HUES64 (cell line): ENCODE data around the gene RNF103.

ENCODE experiments used
- H3K27ac ChIP-seq: 2 replicates; pipeline ENCODE4 v1.7.0; 2013; ENCODE audit warnings: low read depth, low read length, inconsistent platforms
- H3K27me3 ChIP-seq: 2 replicates; pipeline ENCODE4 v1.6.1; 2013; ENCODE audit warnings: mild to moderate bottlenecking, low read length; ENCODE audit not compliant: insufficient read depth
- H3K36me3 ChIP-seq: 2 replicates; pipeline ENCODE4 v1.6.1; 2013; ENCODE audit warnings: mild to moderate bottlenecking, low read length; ENCODE audit not compliant: insufficient read depth
- H3K4me1 ChIP-seq: 2 replicates; pipeline ENCODE4 v1.6.1; 2013; ENCODE audit warnings: mild to moderate bottlenecking, low read length, moderate library complexity; ENCODE audit not compliant: insufficient read depth
- H3K4me3 ChIP-seq: 2 replicates; pipeline ENCODE4 v1.5.1; 2013; ENCODE audit warnings: mild to moderate bottlenecking, low read length, moderate library complexity
- H3K9ac ChIP-seq: 2 replicates; pipeline ENCODE4 v1.6.1; 2013; ENCODE audit warnings: mild to moderate bottlenecking, low read depth, low read length
- H3K9me3 ChIP-seq: 2 replicates; pipeline ENCODE4 v1.6.1; 2013; ENCODE audit warnings: low read depth, low read length; ENCODE audit not compliant: insufficient read depth
- WGBS: fragments of 150-250, 120-280 bp; methylation state at CpG from one replicate; pipeline ENCODE4 v1.1.7; 2013; ENCODE audit warnings: missing lambda C conversion rate; 5-methylcytosine and 5-hydroxymethylcytosine counted together

Gene RNF103

GRCh38 chr2:86645752-86646151 is 22.1 kb upstream of the RNF103 start:
- peaks cover 5% of the 10 kb centered on the region for H3K9me3 ChIP-seq
- H3K27ac ChIP-seq, result no peak overlapping the region
- H3K4me1 ChIP-seq, result no peaks in the 10 kb centered on the region
- WGBS, result 72% methylated on average over 4 of the region's 4 CpGs
- H3K27me3 ChIP-seq, result no peaks in the 10 kb centered on the region
- no peak overlapping the region for H3K9ac ChIP-seq
- H3K36me3 ChIP-seq, result no peaks in the 10 kb centered on the region
- H3K4me3 ChIP-seq, result no peak overlapping the region

- no peaks in the 10 kb centered on the region for H3K4me1 ChIP-seq
- H3K27ac ChIP-seq, result no peak overlapping the region
- WGBS, result no CpG with 5 or more reads among the region's 1 CpG
- no peaks in the 10 kb centered on the region for H3K27me3 ChIP-seq
- H3K9ac ChIP-seq, result no peak overlapping the region
- H3K4me3 ChIP-seq, result no peak overlapping the region
- H3K36me3 ChIP-seq, result no peaks in the 10 kb centered on the region
- H3K9me3 ChIP-seq, result peaks cover 9% of the 10 kb centered on the region; the same call in 1 of the 2 replicates
Measured at GRCh38 chr2:86638712-86639111, 15.0 kb upstream of the RNF103 start.

DNA sequence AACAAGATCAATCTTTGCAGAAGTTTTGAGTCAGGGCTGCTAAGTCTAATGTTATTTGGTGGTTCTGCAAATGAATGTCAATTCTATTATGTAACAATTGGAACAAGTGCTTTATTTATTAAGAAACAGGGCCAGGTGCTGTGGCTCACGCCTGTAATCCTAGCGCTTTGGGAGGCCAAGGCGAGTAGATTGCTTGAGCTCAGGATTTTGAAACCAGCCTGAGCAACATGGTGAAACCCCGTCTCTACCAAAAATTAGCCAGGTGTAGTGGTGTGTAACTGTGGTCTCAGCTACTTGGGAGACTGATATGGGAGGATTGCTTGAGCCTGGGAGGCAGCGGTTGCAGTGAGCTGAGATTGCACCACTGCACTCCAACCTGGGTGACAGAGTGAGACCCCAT is 13.2 kb upstream of the RNF103 start:
- no peak overlapping the region for H3K9ac ChIP-seq
- H3K27ac ChIP-seq, result no peak overlapping the region
- H3K9me3 ChIP-seq, result peaks cover 9% of the 10 kb centered on the region; the same call in 1 of the 2 replicates
- H3K27me3 ChIP-seq, result no peaks in the 10 kb centered on the region
- no peaks in the 10 kb centered on the region for H3K36me3 ChIP-seq
- peaks cover 1% of the 10 kb centered on the region; the same call in 1 of the 2 replicates for H3K4me1 ChIP-seq
- no peak overlapping the region for H3K4me3 ChIP-seq
- 93% methylated on average over 5 of the region's 5 CpGs for WGBS

- no peak overlapping the region for H3K9ac ChIP-seq
- no peak overlapping the region for H3K27ac ChIP-seq
- H3K36me3 ChIP-seq, result no peaks in the 10 kb centered on the region
- H3K4me1 ChIP-seq, result peaks cover 7% of the 10 kb centered on the region; the same call in 1 of the 2 replicates
- no peak overlapping the region for H3K4me3 ChIP-seq
- H3K27me3 ChIP-seq, result no peaks in the 10 kb centered on the region
- WGBS, result 97% methylated on average over 6 of the region's 6 CpGs
- no peaks in the 10 kb centered on the region; the same call in 1 of the 2 replicates for H3K9me3 ChIP-seq
Measured at GRCh38 chr2:86634352-86634751, 10.7 kb upstream of the RNF103 start.

- no peaks in the 10 kb centered on the region for H3K27me3 ChIP-seq
- no peak overlapping the region for H3K27ac ChIP-seq
- WGBS, result 90% methylated on average over 5 of the region's 5 CpGs
- H3K9ac ChIP-seq, result no peak overlapping the region
- no peaks in the 10 kb centered on the region for H3K9me3 ChIP-seq
- no peaks in the 10 kb centered on the region for H3K36me3 ChIP-seq
- H3K4me1 ChIP-seq, result peaks cover 7% of the 10 kb centered on the region; the same call in 1 of the 2 replicates
- H3K4me3 ChIP-seq, result no peak overlapping the region
Measured at GRCh38 chr2:86633155-86633651, 9.5 kb upstream of the RNF103 start.

GRCh38 chr2:86632672-86633071 is 9.0 kb upstream of the RNF103 start:
- H3K27ac ChIP-seq, result no peak overlapping the region
- WGBS, result 100% methylated on average over 2 of the region's 2 CpGs
- H3K4me3 ChIP-seq, result no peak overlapping the region
- H3K9me3 ChIP-seq, result no peaks in the 10 kb centered on the region
- H3K4me1 ChIP-seq, result peaks cover 7% of the 10 kb centered on the region; the same call in 1 of the 2 replicates
- H3K27me3 ChIP-seq, result no peaks in the 10 kb centered on the region
- H3K36me3 ChIP-seq, result no peaks in the 10 kb centered on the region
- H3K9ac ChIP-seq, result no peak overlapping the region

DNA sequence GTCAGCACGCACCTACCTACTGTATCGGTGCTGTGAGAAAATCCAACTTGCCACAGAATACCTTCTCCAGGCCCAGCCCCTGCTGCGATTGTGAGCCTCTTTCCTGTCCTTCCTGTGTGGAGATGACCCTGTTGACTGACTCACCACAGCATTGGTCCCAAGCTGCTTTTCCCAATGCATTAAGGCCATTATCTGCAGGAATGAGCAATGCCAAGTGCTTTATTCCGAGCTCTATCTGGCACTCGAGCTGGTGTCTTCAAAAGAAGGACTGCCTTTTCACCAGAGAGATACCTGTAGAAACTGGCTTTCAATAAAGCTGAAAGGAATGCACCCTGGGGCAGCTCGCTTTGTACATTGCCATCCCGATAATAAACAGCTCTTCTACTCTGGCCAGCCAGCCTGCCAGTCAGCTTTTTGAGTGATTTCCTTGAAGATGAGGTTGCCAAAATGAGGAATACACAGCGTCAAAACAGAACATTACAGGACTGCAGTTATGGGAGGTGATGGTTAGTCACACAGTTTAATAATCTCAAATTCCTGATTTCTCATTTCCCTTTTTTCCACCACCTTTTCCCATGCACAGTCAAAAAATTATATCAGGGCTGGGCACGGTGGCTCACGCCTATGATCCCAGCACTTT is 8.3 kb upstream of the RNF103 start:
- H3K27me3 ChIP-seq, result no peaks in the 10 kb centered on the region
- H3K9ac ChIP-seq, result no peak overlapping the region
- H3K36me3 ChIP-seq, result no peaks in the 10 kb centered on the region
- 80% methylated on average over 10 of the region's 10 CpGs for WGBS
- no peak overlapping the region for H3K4me3 ChIP-seq
- peaks cover 7% of the 10 kb centered on the region; the same call in 1 of the 2 replicates for H3K4me1 ChIP-seq
- H3K27ac ChIP-seq, result no peak overlapping the region
- H3K9me3 ChIP-seq, result no peaks in the 10 kb centered on the region

DNA sequence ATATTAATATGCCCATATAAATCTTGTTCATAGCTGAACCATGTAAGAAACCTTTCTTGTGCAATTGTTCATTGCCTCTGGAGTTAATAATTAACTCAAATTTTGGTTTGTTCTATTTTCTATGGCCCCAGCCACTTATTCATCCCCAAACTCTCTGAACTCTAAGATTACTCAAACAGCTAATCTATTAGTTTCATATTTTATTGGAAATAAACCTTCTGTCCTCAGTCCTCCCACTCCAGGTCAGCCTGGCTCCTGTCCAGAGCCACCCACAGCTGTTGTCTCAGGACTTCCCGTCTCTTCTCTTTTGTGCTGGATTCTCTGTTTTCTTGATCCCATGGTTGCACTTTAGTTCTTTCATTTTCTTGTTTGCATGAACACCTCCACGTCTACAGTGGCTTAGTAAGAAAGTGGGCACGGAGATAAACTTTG is 4.4 kb upstream of the RNF103 start:
- no peaks in the 10 kb centered on the region for H3K9me3 ChIP-seq
- H3K4me1 ChIP-seq, result peaks cover 7% of the 10 kb centered on the region; the same call in 1 of the 2 replicates
- no peak overlapping the region for H3K27ac ChIP-seq
- WGBS, result 92% methylated on average over 2 of the region's 3 CpGs
- H3K27me3 ChIP-seq, result no peaks in the 10 kb centered on the region
- no peaks in the 10 kb centered on the region for H3K36me3 ChIP-seq
- H3K9ac ChIP-seq, result no peak overlapping the region
- no peak overlapping the region for H3K4me3 ChIP-seq

GRCh38 chr2:86627550-86627949 is 3.9 kb upstream of the RNF103 start:
- Histone ChIP-seq H3K27ac (no peak overlapping the region), H3K27me3 (no peaks in the 10 kb centered on the region), H3K9ac (no peak overlapping the region), H3K36me3 (no peaks in the 10 kb centered on the region), H3K9me3 (no peaks in the 10 kb centered on the region), H3K4me1 (peaks cover 7% of the 10 kb centered on the region; the same call in 1 of the 2 replicates), H3K4me3 (no peak overlapping the region)
- 96% methylated on average over 3 of the region's 3 CpGs for WGBS

DNA sequence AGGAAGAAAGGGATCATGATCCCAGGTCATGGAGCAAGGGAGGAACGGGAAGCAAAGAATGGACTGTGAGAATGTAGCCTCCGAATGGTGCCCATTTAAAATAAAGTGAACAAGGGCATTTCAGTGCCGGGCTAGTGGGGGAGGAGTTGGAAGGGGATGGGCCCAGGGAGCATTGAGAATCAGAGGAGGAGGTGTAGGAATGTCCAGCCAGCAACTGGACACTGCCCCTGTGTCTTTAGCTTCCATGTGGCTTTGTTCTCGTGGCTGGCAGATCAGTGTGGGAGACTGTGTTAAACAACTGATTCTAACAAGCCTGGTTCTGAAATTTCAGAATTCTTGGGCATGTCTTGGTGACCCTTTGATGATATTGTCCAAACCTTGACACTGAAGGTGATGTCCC is 1.4 kb upstream of the RNF103 start:
- Histone ChIP-seq H3K36me3 (peaks cover 1% of the 10 kb centered on the region; the same call in 1 of the 2 replicates), H3K4me1 (peaks cover 13% of the 10 kb centered on the region), H3K9ac (no peak overlapping the region), H3K9me3 (no peaks in the 10 kb centered on the region), H3K27ac (no peak overlapping the region), H3K27me3 (peaks cover 7% of the 10 kb centered on the region; the same call in 1 of the 2 replicates), H3K4me3 (no peak overlapping the region)
- 85% methylated on average over 4 of the region's 4 CpGs for WGBS

DNA sequence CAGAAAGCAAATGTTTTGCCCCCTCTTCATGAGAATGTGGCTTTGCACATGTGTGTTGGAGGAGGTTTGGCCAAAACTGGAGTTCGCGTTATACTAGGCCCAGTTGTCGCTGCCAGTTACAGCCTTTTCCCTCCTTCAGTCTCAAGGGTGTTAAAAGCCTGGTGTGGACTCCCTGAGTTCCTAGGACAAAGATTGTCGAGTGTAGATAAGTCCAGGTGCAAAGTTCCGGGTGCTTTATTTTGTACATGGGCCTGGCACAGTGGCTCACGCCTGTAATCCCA is 542 bp upstream of the RNF103 start:
- Histone ChIP-seq H3K4me3 (peak overlapping the region; percentile 81), H3K27me3 (peaks cover 7% of the 10 kb centered on the region; the same call in 1 of the 2 replicates), H3K27ac (0 out of 2 replicates have a peak overlapping the region, but pooled peaks have one; percentile 28), H3K9me3 (no peaks in the 10 kb centered on the region), H3K4me1 (peaks cover 13% of the 10 kb centered on the region), H3K36me3 (peaks cover 6% of the 10 kb centered on the region; the same call in 1 of the 2 replicates), H3K9ac (peak overlapping the region; percentile 80; the same call in 1 of the 2 replicates)
- 96% methylated on average over 6 of the region's 6 CpGs for WGBS
